HCT116 (cell line): ENCODE results near the gene ACTG2. TPM values are rescaled to one million over a fixed set of nuclear protein-coding genes. Genes with fewer than 3 reads are reported as not detected.
"Not testable (repeated sequence)": the region's sequence is repeated elsewhere in the genome, so short reads cannot be mapped to it uniquely, and the experiment has no call there.

Source experiments
- ATAC-seq: fragments of 200-7000 bp; cut with Tn5 transposase; 2 replicates; pipeline ENCODE4 v1.9.1; 2020; ENCODE audit warnings: mild to moderate bottlenecking, moderate library complexity
- BruUV-seq: library from RNA; stranded (reverse); fragments of 400-500 nt; replicated peaks from 2 replicates; lab custom pipeline; 2021; lab: Mats Ljungman, UMichigan
- CTCF ChIA-PET: fragments of 300-600 bp; sonication (Branson Sonifier 250); formaldehyde crosslinking; loops from one replicate; lab custom pipeline; 2021; ENCODE audit warnings: antibody characterized with exemption; lab: Charles Lee
- POLR2A ChIA-PET: fragments of 300-600, 350-600 bp; sonication (Branson Sonifier 250); formaldehyde crosslinking; loops from one replicate; lab custom pipeline; 2021; ENCODE audit warnings: antibody characterized with exemption; lab: Charles Lee
- RAD21 ChIA-PET, 2 experiments: fragments of 300-600 bp; sonication (Branson Sonifier 250); formaldehyde crosslinking; loops; one replicate each; lab custom pipeline; 2023; ENCODE audit warnings: low total read pairs in 2 of 2; ENCODE audit not compliant: uncharacterized antibody in 2 of 2, unreplicated experiment in 2 of 2, low non-redundant PET in 1 of 2; lab: Charles Lee
- DNase-seq: peaks from one replicate; pipeline ENCODE4 v3.0.0-alpha.2; 2010; ENCODE audit warnings: low read depth, low spot score
- H2AFZ ChIP-seq: fragments of 200-600 bp; shearing (Covaris generic), sonication (generic); 2 replicates; pipeline ENCODE4 v1.6.1; 2017; ENCODE audit warnings: low read depth, mixed run types, mixed read lengths, antibody characterized with exemption, low read length; ENCODE audit not compliant: poor library complexity, severe bottlenecking
- H3K27ac ChIP-seq: 2 replicates; pipeline ENCODE4 v1.5.1; 2012; ENCODE audit warnings: low read depth, low read length
- H3K27me3 ChIP-seq: fragments of 200-600 bp; sonication (generic); 2 replicates; pipeline ENCODE4 v1.6.1; 2016; ENCODE audit warnings: mixed run types, low read length, mixed read lengths; ENCODE audit not compliant: insufficient read depth
- H3K36me3 ChIP-seq, 2 experiments: fragments of 200-500 bp in 1 of 2; fragments of 200-600 bp in 1 of 2; sonication (Bioruptor generic) in 1 of 2; sonication (generic) in 1 of 2; 2 replicates each; pipeline versions ENCODE4 v1.5.1 to v1.6.1; 2014 to 2016; ENCODE audit warnings: low read length in 2 of 2, inconsistent platforms in 1 of 2, mixed read lengths in 1 of 2, mixed run types in 1 of 2; ENCODE audit not compliant: insufficient read depth in 2 of 2, control insufficient read depth in 1 of 2
- H3K4me1 ChIP-seq, 2 experiments: fragments of 200-600 bp in 1 of 2; sonication (generic) in 1 of 2; 2 replicates each; pipeline versions ENCODE4 v1.5.1 to v1.6.1; 2012 to 2017; ENCODE audit warnings: low read length in 2 of 2, inconsistent platforms in 1 of 2, mild to moderate bottlenecking in 1 of 2, mixed read lengths in 1 of 2, mixed run types in 1 of 2, moderate library complexity in 1 of 2; ENCODE audit not compliant: insufficient read depth in 2 of 2, control insufficient read depth in 1 of 2
- H3K4me2 ChIP-seq: fragments of 200-600 bp; sonication (generic); 2 replicates; pipeline ENCODE4 v1.6.1; 2017; ENCODE audit warnings: mixed run types, low read length, mixed read lengths
- H3K4me3 ChIP-seq, 2 experiments: fragments of 200-600 bp in 1 of 2; sonication (generic) in 1 of 2; replicated peaks in 1 of 2; 2 replicates each; pipeline ENCODE4 v1.5.1; 2011 to 2016; ENCODE audit warnings: low read length in 2 of 2, control low read depth in 1 of 2, low read depth in 1 of 2, mild to moderate bottlenecking in 1 of 2, mixed read lengths in 1 of 2, mixed run types in 1 of 2
- H3K79me2 ChIP-seq: fragments of 200-600 bp; sonication (generic); 2 replicates; pipeline ENCODE4 v1.6.1; 2017; ENCODE audit warnings: mild to moderate bottlenecking, mixed run types, low read length, moderate library complexity, mixed read lengths; ENCODE audit not compliant: insufficient read depth
- H3K9ac ChIP-seq: fragments of 200-600 bp; sonication (generic); 2 replicates; pipeline ENCODE4 v1.6.1; 2016; ENCODE audit warnings: low read length, mixed read lengths
- H3K9me2 ChIP-seq: fragments of 200-600 bp; sonication (generic), shearing (Covaris generic); 2 replicates; pipeline ENCODE4 v1.6.1; 2017; ENCODE audit warnings: mixed run types, mild to moderate bottlenecking, moderate library complexity; ENCODE audit not compliant: insufficient read depth
- H3K9me3 ChIP-seq, 2 experiments: fragments of 200-500 bp in 1 of 2; fragments of 200-600 bp in 1 of 2; sonication (Bioruptor generic) in 1 of 2; sonication (generic) in 1 of 2; 2 replicates each; pipeline ENCODE4 v1.6.1; 2014 to 2017; ENCODE audit warnings: low read length in 2 of 2, mixed read lengths in 2 of 2, inconsistent platforms in 1 of 2, low read depth in 1 of 2, mild to moderate bottlenecking in 1 of 2, mixed run types in 1 of 2, moderate library complexity in 1 of 2; ENCODE audit not compliant: control insufficient read depth in 1 of 2, insufficient read depth in 1 of 2
- H4K20me1 ChIP-seq: fragments of 200-600 bp; sonication (generic), shearing (Covaris generic); 2 replicates; pipeline ENCODE4 v1.6.1; 2017; ENCODE audit warnings: mixed run types, mild to moderate bottlenecking, moderate library complexity; ENCODE audit not compliant: insufficient read depth
- CBX3 ChIP-seq: IDR thresholded peaks from 2 replicates; pipeline ENCODE4 v1.6.1; 2012; ENCODE audit warnings: low read depth
- CEBPB ChIP-seq: IDR thresholded peaks from 2 replicates; pipeline ENCODE4 v1.6.1; 2012; ENCODE audit warnings: low read depth
- CTCF ChIP-seq, 3 experiments: fragments of 200-600 bp in 1 of 3; sonication (generic) in 1 of 3; IDR thresholded peaks in 2 of 3; conservative IDR thresholded peaks in 1 of 3; 2 replicates each; pipeline ENCODE4 v1.5.1; 2012 to 2017; ENCODE audit warnings: low read depth in 2 of 3, low read length in 2 of 3, antibody characterized with exemption in 1 of 3, borderline replicate concordance in 1 of 3, control low read depth in 1 of 3, mild to moderate bottlenecking in 1 of 3, mixed read lengths in 1 of 3, mixed run types in 1 of 3, moderate library complexity in 1 of 3; ENCODE audit not compliant: insufficient read depth in 1 of 3
- EGR1 ChIP-seq: IDR thresholded peaks from 2 replicates; pipeline ENCODE4 v1.6.1; 2012; ENCODE audit warnings: low read depth
- ELF1 ChIP-seq: IDR thresholded peaks from 2 replicates; pipeline ENCODE4 v1.6.1; 2012; ENCODE audit warnings: low read depth, borderline replicate concordance
- EZH2 ChIP-seq: fragments of 200-600 bp; sonication (generic); IDR thresholded peaks from 2 replicates; pipeline ENCODE4 v1.6.1; 2017; ENCODE audit warnings: antibody characterized with exemption, mixed run types
- EZH2phosphoT487 ChIP-seq: fragments of 200-600 bp; IDR thresholded peaks from 2 replicates; pipeline ENCODE4 v1.6.1; 2018; ENCODE audit warnings: antibody characterized with exemption, borderline replicate concordance
- JUND ChIP-seq: IDR thresholded peaks from 2 replicates; pipeline ENCODE4 v1.6.1; 2012
- POLR2A ChIP-seq: IDR thresholded peaks from 2 replicates; pipeline ENCODE4 v1.7.0; 2011; ENCODE audit warnings: borderline replicate concordance; ENCODE audit not compliant: insufficient read depth, insufficient read length; ENCODE audit errors: extremely low read depth
- POLR2AphosphoS5 ChIP-seq: IDR thresholded peaks from 2 replicates; pipeline ENCODE4 v1.6.1; 2011; ENCODE audit warnings: mild to moderate bottlenecking, low read depth, low read length, moderate library complexity
- RAD21 ChIP-seq: IDR thresholded peaks from 2 replicates; pipeline ENCODE4 v1.6.1; 2012; ENCODE audit warnings: low read depth, mild to moderate bottlenecking
- REST ChIP-seq: IDR thresholded peaks from 2 replicates; pipeline ENCODE4 v1.6.1; 2012; ENCODE audit warnings: low read depth
- SIN3A ChIP-seq: IDR thresholded peaks from 2 replicates; pipeline ENCODE4 v1.6.1; 2012; ENCODE audit warnings: low read depth
- SRF ChIP-seq: IDR thresholded peaks from 2 replicates; pipeline ENCODE4 v1.6.1; 2012; ENCODE audit warnings: low read depth
- TCF7L2 ChIP-seq: IDR thresholded peaks from 2 replicates; pipeline ENCODE4 v1.7.0; 2011; ENCODE audit warnings: borderline replicate concordance, inconsistent platforms; ENCODE audit not compliant: insufficient read depth, insufficient read length; ENCODE audit errors: extremely low read depth
- YY1 ChIP-seq: IDR thresholded peaks from 2 replicates; pipeline ENCODE4 v1.6.1; 2011; ENCODE audit warnings: low read length, low read depth, moderate library complexity, mild to moderate bottlenecking; ENCODE audit not compliant: insufficient replicate concordance; ENCODE audit errors: extremely low read depth
- intact Hi-C: fragments of 100-400 bp; cut with micrococcal nuclease; formaldehyde crosslinking; loops from 2 replicates; pipeline ENCODE4 v1.10.0; 2022
- total RNA-seq: library from RNA; stranded (reverse); gene quantifications from one replicate; pipeline ENCODE4 v1.2.1, GENCODE V29; 2021; ENCODE audit not compliant: unreplicated experiment

The ACTG2 gene
- total RNA-seq, 1 experiment from 2014 or later: 0.89 TPM

GRCh38 chr2:73877071-73877802, 15.6 kb upstream of the ACTG2 start:
- Histone ChIP-seq H2AFZ (no peak overlapping the region), H4K20me1 (no peaks in the 10 kb centered on the region), H3K79me2 (no peaks in the 10 kb centered on the region), H3K9me2 (no peaks in the 10 kb centered on the region), H3K27me3 (no peaks in the 10 kb centered on the region), H3K9me3 (no peaks in the 10 kb centered on the region), H3K27ac (no peak overlapping the region), H3K36me3 (no peaks in the 10 kb centered on the region), H3K9ac (no peak overlapping the region), H3K4me2 (no peak overlapping the region), H3K4me1 (no peaks in the 10 kb centered on the region), H3K4me3 (no peak overlapping the region)
- intact Hi-C loops: no loop called here
- ChIA-PET RAD21 (no interaction called here), POLR2A (no interaction called here), CTCF (no interaction called here)
- no peak for DNase-seq
- ATAC-seq: no peak
- BruUV-seq: no TSS peak
- TF ChIP-seq SIN3A: no peak
- no peak for TF ChIP-seq ELF1
- TF ChIP-seq POLR2AphosphoS5: no peak
- no peak for TF ChIP-seq JUND
- TF ChIP-seq CTCF (IDR thresholded peaks at IDR 0.05 in 2 of 3, conservative IDR thresholded peaks at IDR 0.05 in 1 of 3; ENCODE audit: borderline replicate concordance in 1 of 3, insufficient read depth in 1 of 3, low read depth in 2 of 3, low read length in 2 of 3): no peak
- TF ChIP-seq EZH2phosphoT487: no peak
- TF ChIP-seq CBX3: no peak
- no peak for TF ChIP-seq EGR1
- TF ChIP-seq EZH2: no peak
- TF ChIP-seq REST: no peak
- TF ChIP-seq SRF: no peak
- no peak for TF ChIP-seq RAD21
- no peak for TF ChIP-seq YY1
- TF ChIP-seq CEBPB: no peak
- TF ChIP-seq TCF7L2: no peak
- TF ChIP-seq POLR2A: no peak

GRCh38 chr2:73877984-73878383, 14.8 kb upstream of the ACTG2 start:
- ATAC-seq, H2AFZ ChIP-seq, BruUV-seq, RAD21 ChIA-PET, H3K27me3 ChIP-seq, CTCF ChIA-PET, H3K9ac ChIP-seq, H4K20me1 ChIP-seq, H3K4me1 ChIP-seq, H3K79me2 ChIP-seq, H3K4me3 ChIP-seq, H3K36me3 ChIP-seq, H3K4me2 ChIP-seq, POLR2A ChIA-PET, H3K9me2 ChIP-seq, H3K27ac ChIP-seq, H3K9me3 ChIP-seq, intact Hi-C loops, DNase-seq: not testable (repeated sequence)
